Loucy (cell line): ENCODE measurements around the gene DNM1.

ENCODE experiments used
- H2AFZ ChIP-seq: fragments of 200-600 bp; sonication (generic); 2 replicates; pipeline ENCODE4 v1.6.0; 2016; ENCODE audit warnings: antibody characterized with exemption, mild to moderate bottlenecking, low read length, moderate library complexity
- H3F3A ChIP-seq: fragments of 200-600 bp; 2 replicates; pipeline ENCODE4 v1.6.0; 2016; ENCODE audit warnings: antibody characterized with exemption, low read depth, mild to moderate bottlenecking
- H3K27me3 ChIP-seq: fragments of 200-600 bp; sonication (generic); 2 replicates; pipeline ENCODE4 v1.6.1; 2014; ENCODE audit warnings: low read length, mild to moderate bottlenecking; ENCODE audit not compliant: insufficient read depth, poor library complexity, severe bottlenecking
- H3K36me3 ChIP-seq: fragments of 200-600 bp; sonication (generic); 2 replicates; pipeline ENCODE4 v1.6.1; 2016; ENCODE audit warnings: low read length; ENCODE audit not compliant: insufficient read depth
- H3K4me1 ChIP-seq: fragments of 200-600 bp; sonication (generic); 2 replicates; pipeline ENCODE4 v1.5.1; 2014; ENCODE audit warnings: low read length, mild to moderate bottlenecking; ENCODE audit not compliant: insufficient read depth, poor library complexity, severe bottlenecking
- H3K4me2 ChIP-seq: fragments of 200-600 bp; sonication (generic); 2 replicates; pipeline ENCODE4 v1.6.0; 2014; ENCODE audit warnings: antibody characterized with exemption, low read length, low read depth, mild to moderate bottlenecking; ENCODE audit not compliant: poor library complexity, severe bottlenecking
- H3K4me3 ChIP-seq: fragments of 200-600 bp; sonication (generic); 2 replicates; pipeline ENCODE4 v1.5.1; 2014; ENCODE audit warnings: low read length, mild to moderate bottlenecking, mixed read lengths; ENCODE audit not compliant: poor library complexity, severe bottlenecking
- H3K79me2 ChIP-seq: fragments of 200-600 bp; sonication (generic); 2 replicates; pipeline ENCODE4 v1.6.1; 2014; ENCODE audit warnings: low read length; ENCODE audit not compliant: insufficient read depth
- H3K9ac ChIP-seq: fragments of 200-600 bp; sonication (generic); 2 replicates; pipeline ENCODE4 v1.6.0; 2014; ENCODE audit warnings: mild to moderate bottlenecking, low read depth, low read length, moderate library complexity; ENCODE audit not compliant: poor library complexity, severe bottlenecking
- H3K9me2 ChIP-seq: fragments of 200-600 bp; sonication (generic); replicated peaks from 2 replicates; pipeline ENCODE4 v1.6.1; 2016; ENCODE audit warnings: low read depth, low read length, mixed read lengths
- H3K9me3 ChIP-seq: fragments of 200-600 bp; sonication (generic); 2 replicates; pipeline ENCODE4 v1.6.1; 2014; ENCODE audit warnings: mild to moderate bottlenecking, antibody characterized with exemption, low read length, low read depth; ENCODE audit not compliant: insufficient read depth
- H4K20me1 ChIP-seq: fragments of 200-600 bp; sonication (generic); 2 replicates; pipeline ENCODE4 v1.6.0; 2014; ENCODE audit warnings: antibody characterized with exemption, low read length, mild to moderate bottlenecking; ENCODE audit not compliant: insufficient read depth, poor library complexity, severe bottlenecking
- CTCF ChIP-seq: fragments of 200-600 bp; sonication (generic); conservative IDR thresholded peaks from 2 replicates; pipeline ENCODE4 v1.5.1; 2014; ENCODE audit warnings: mild to moderate bottlenecking, antibody characterized with exemption, low read length
- EZH2phosphoT487 ChIP-seq: fragments of 200-600 bp; IDR thresholded peaks from 2 replicates; pipeline ENCODE4 v1.6.1; 2018; ENCODE audit warnings: antibody characterized with exemption, mild to moderate bottlenecking, moderate library complexity, borderline replicate concordance

Gene DNM1

GRCh38 chr9:128185979-128186965 lies 16.9 kb upstream of the DNM1 start:
- Histone ChIP-seq H3K9ac (no peak overlapping the region), H3K79me2 (peaks cover 21% of the 10 kb centered on the region), H3K36me3 (no peaks in the 10 kb centered on the region; the same call in 1 of the 2 replicates), H4K20me1 (no peaks in the 10 kb centered on the region), H3K9me2 (no peaks in the 10 kb centered on the region), H3K4me1 (peaks cover 23% of the 10 kb centered on the region), H2AFZ (no peak overlapping the region), H3K4me2 (no peak overlapping the region), H3K9me3 (no peaks in the 10 kb centered on the region), H3K27me3 (no peaks in the 10 kb centered on the region), H3F3A (no peaks in the 10 kb centered on the region; the same call in 1 of the 2 replicates), H3K4me3 (no peak overlapping the region)
- TF ChIP-seq CTCF (no peak), EZH2phosphoT487 (no peak)

- TF ChIP-seq EZH2phosphoT487 (no peak), CTCF (no peak)
- Histone ChIP-seq H2AFZ (no peak overlapping the region), H4K20me1 (no peaks in the 10 kb centered on the region), H3F3A (no peaks in the 10 kb centered on the region; the same call in 1 of the 2 replicates), H3K9me2 (no peaks in the 10 kb centered on the region), H3K27me3 (no peaks in the 10 kb centered on the region), H3K9me3 (no peaks in the 10 kb centered on the region), H3K79me2 (peaks cover 25% of the 10 kb centered on the region), H3K9ac (no peak overlapping the region), H3K4me1 (peaks cover 27% of the 10 kb centered on the region), H3K36me3 (no peaks in the 10 kb centered on the region; the same call in 1 of the 2 replicates), H3K4me2 (no peak overlapping the region), H3K4me3 (no peak overlapping the region)
These were observed 15.8 kb upstream of the DNM1 start for GRCh38 chr9:128187361-128187760.

GRCh38 chr9:128188209-128188608 lies 15.0 kb upstream of the DNM1 start:
- no peaks in the 10 kb centered on the region for H3K27me3 ChIP-seq
- H3K36me3 ChIP-seq = no peaks in the 10 kb centered on the region; the same call in 1 of the 2 replicates
- no peaks in the 10 kb centered on the region; the same call in 1 of the 2 replicates for H3F3A ChIP-seq
- H3K9ac ChIP-seq = no peak overlapping the region
- H3K79me2 ChIP-seq = peaks cover 25% of the 10 kb centered on the region
- H3K4me3 ChIP-seq = no peak overlapping the region
- H4K20me1 ChIP-seq = no peaks in the 10 kb centered on the region
- no peak overlapping the region for H2AFZ ChIP-seq
- peak overlapping the region; percentile 35 for H3K4me2 ChIP-seq
- H3K9me2 ChIP-seq = no peaks in the 10 kb centered on the region
- H3K9me3 ChIP-seq = no peaks in the 10 kb centered on the region
- peaks cover 27% of the 10 kb centered on the region for H3K4me1 ChIP-seq
- TF ChIP-seq CTCF (no peak), EZH2phosphoT487 (no peak)
